ENCODE results near the gene NFATC1.

The NFATC1 gene

DNA sequence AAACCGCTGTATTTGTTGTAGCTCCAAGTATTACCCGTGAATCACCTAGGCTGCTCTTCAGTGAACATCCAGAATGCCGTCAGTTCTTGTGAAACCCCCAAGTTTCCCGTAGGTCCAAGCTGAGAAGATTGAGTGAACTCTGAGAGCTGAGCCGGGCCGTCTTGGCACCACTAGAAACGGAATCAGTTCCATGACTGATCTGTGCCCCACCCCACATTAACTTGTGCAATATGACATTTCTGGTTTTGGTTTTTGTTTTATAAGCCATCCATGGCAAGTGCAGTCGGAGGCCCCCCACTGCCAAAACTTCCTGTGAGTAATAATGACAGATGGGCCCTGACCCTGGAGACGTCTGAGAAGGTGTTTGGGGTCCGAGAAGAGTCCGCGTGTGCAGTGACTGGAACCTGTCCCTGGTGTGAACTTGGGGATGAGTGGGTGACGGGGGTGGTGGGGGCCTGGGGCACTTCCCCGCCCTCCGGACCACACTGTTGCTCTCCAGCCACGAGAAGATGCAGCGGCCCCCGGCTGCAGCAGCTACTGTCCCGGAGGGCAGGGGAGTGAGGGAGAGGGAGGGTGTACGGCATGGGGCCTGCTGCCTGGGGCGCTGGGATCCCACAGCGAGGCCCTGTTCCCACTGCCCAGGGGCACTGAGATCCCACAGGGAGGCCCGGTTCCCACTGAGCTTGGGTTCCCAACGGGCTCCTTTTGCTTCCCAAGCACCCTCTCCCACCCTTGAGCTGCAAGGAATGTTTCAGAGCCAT, 26.5 kb downstream of the NFATC1 start:
- no peak for DNase-seq (ENCODE audit: low read depth in 1 of 2, low spot score in 1 of 2)

DNA sequence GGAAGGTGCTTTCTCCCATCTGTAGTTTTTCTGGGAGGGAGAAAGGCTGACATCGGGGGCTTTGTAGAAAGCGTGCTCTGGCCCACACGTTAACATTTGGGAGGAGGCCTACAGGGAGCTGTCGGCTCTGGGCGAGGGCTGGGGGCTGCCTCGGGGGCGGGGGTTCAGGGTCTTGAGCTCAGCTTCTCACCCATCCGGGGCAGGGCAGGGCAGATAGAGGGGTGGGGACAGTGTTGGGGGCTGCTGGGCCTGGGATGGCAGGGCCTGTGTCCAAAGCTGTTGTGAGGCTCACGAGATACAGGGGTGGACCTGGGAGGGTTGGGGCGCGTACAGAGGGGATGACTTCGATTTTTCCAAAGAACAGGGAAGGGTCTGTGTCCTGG, 27.0 kb downstream of the NFATC1 start:
- no peak for DNase-seq (ENCODE audit: low read depth in 1 of 2, low spot score in 1 of 2)

DNA sequence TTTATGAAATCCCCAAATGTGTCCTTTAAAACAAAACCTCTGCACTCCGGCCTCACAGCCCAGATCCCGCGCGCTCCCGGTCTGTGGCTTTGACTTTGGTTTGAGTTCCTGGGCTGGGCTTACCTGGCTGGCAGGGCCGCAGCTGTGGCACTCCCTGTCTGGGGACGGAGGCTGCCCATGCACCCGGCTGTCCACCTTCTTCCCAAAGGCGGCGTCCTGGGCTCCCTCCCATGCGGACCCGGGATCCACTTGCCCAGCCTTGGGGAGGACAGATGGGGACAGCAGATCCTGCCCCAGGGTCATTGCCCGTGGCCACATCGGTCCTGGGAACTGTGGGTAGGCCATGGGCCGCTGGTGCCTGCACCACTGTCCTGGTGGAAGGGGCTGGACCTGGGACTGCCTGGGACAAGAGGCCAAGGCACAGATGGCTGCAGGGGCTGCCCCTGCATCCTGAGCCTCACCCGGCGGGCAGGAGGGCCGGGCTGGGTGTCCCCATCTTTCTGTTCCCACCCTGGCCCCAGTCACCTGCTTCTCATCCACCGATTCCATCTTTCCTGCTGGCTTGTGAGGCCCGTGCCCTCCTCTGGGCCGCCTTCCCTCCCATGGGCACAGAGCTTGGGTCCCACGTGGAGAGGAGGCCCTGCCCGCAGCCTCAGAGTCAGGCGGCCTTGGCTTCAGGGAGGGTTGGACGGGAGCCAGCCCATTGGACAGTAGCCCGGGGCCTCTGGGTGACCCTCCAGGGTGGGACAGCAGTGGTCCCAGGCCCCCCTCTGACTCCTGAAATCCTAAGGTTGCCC, 27.7 kb downstream of the NFATC1 start:
- DNase-seq (ENCODE audit: low read depth in 1 of 2, low spot score in 1 of 2) = no peak

DNA sequence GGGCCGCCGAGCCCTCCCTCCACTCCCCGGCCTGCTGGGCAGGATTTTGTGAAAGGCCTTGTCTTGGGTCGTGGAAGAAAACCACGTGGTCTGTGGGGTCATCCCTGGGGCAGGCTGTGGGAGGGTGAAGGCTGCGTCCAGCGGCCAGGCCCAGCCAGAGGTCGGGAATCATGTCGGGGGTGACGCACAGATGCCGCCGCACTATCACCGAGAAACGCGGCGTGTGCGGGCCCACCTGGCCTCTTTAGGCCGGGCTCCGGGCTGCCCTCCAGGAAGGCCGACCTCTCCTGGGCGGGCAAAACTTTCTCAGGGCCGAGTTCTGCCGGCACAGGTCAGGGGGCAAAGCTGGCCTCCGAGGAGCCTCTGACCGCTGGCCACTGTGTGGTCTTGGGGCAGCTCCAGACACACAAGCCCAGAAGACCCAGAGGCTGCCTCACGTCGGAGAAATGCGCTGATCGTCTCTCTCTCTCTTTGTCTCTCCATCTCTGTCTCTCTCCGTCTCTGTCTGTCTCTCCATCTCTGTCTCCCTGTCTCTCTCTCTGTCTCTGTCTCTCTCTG, 28.4 kb downstream of the NFATC1 start:
- no peak for DNase-seq (ENCODE audit: low read depth in 1 of 2, low spot score in 1 of 2)

DNA sequence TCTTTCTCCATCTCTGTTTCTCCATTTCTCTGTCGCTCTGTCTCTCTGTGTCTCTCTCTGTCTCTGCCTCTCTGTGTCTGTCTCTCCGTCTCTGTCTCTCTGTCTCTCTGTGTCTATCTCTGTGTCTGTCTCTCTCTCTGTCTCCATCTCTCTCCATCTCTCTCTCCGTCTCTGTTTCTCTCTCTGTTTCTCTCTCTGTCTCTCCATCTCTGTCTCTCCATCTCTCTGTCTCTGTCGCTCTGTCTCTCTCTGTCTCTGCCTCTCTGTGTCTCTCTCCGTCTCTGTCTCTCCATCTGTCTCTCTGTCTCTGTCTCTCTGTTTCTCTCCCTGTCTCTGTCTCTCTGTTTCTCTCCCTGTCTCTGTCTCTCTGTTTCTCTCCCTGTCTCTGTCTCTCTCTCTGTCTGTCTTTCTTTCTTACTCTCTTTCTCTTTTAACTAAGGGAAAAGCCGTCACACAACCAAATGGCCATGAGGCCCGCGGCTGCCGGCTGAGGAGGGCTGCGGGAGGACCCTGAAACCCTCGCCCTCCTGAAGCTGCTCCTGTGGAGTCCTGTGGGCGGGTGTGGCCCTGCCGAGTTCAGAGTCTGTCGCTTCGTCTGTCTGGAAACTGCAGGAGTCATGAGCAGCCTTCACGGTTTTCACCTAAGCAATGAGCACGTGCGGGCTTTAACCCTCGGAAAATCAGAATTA, 29.3 kb downstream of the NFATC1 start:
- DNase-seq (ENCODE audit: low read depth in 1 of 2, low spot score in 1 of 2) = no peak

DNA sequence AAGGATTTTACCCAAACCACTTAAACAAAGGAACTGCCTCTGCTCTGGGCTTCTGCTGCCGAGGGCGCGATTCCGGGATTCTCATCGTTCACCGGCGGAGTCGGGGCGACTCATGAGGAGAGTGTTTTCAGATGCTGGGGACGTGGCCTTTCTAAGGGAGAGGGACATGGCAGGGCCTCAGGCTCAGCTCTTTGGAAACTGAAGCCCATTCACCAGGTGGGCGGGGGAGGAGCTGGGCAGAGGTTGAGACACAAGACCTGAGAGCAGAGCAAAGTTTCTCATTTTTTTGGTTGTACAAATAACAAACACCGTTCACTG, 29.8 kb downstream of the NFATC1 start:
- DNase-seq (ENCODE audit: low read depth in 1 of 2, low spot score in 1 of 2) = no peak

DNA sequence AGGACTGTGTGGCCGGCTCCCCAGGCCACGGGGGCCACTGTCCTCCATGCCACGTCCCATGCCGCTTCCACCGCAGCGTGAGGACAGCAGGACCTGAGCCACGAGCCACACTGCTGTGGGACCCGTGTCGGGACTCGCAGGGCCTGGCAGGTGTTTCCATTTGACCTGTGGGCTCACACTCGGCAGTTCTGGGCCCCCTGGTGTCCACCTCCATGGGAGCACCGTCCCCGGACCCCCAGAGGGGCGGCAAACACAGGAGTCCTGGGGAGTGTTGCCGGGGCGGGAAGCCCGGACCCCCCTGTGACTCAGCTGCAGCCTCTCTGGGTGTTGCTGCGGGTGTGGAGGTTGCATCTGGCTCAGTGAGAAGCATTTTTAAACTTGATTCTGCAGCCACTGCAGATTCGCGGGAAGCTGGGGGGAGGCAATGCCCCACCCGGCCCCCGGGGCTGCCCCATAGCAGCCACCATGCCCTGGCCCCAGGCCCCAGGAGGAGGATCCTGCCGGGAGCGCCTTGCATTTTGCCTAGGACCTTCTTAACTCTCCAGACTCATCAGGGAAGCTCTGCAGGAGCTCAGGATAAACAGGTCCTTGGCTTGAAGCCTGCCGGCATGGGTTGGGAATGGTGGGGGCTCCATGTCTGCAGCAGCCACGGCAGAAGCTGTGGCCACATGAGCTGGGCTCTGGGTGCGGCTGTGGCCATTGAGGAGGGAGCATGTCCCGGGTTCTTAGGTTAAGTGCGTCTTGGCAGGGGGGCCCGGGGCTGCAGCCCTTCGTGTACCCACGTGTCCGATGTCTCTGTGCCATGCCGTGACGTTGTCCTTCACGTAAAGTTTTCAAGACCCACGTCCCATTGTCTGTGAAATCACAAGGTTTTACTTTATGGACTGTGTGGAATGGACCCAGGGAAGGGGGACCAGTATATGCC, 30.9 kb downstream of the NFATC1 start:
- DNase-seq (ENCODE audit: low read depth in 1 of 2, low spot score in 1 of 2) = no peak

DNA sequence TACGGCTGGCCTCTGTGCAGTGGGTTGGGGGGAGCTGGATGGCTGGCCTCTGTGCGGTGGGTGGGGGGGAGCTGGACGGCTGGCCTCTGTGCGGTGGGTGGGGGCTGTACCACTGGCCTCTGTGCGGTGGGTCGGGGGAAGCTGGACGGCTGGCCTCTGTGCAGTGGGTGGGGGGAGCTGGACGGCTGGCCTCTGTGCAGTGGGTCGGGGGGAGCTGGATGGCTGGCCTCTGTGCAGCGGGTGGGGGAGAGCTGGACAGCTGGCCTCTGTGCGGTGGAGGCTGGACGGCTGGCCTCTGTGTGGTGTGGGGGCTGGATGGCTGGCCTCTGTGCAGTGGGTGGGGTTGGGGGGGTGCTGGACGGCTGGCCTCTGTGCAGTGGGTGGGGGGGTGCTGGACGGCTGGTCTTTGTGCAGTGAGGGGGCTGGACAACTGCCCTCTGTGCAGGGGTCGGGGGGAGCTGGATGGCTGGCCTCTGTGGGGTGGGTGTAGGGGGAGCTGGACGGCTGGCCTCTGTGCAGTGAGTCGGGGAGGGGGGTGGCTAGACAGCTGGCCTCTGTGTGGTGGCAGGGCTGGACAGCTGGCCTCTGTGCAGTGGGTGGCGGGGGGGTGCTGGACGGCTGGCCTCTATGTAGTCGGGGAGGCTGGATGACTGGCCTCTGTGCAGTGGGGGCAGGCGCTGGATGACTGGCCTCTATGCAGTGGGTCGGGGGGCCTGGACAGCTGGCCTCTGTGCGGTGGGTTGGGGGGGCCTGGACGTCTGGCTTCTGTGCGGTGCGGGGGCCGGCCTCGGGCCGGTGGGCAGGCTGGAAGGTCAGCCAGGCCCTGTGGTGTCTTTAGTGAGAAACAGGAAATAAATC, 31.9 kb downstream of the NFATC1 start:
- no peak for DNase-seq (ENCODE audit: low read depth in 1 of 2, low spot score in 1 of 2)

DNA sequence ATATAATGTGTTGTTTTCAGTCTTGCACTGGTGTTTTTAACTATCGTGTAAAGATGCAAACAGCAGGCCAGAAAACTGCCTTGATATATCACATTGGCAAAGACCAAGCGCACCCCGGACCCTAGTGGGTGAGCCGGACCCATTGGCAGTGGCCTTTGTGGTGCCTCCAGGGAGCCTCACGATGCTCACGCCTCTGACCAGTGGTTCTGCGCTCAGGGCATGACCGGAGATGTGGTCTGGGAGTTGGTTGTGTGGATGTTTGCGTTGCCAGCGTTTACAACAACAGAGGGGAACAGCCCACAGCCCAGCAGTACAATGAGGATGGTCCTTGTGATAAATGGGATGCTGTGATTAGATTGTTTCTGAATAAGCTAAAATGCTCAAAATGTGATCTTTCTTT, 32.6 kb downstream of the NFATC1 start:
- no peak for DNase-seq (ENCODE audit: low read depth in 1 of 2, low spot score in 1 of 2)

DNA sequence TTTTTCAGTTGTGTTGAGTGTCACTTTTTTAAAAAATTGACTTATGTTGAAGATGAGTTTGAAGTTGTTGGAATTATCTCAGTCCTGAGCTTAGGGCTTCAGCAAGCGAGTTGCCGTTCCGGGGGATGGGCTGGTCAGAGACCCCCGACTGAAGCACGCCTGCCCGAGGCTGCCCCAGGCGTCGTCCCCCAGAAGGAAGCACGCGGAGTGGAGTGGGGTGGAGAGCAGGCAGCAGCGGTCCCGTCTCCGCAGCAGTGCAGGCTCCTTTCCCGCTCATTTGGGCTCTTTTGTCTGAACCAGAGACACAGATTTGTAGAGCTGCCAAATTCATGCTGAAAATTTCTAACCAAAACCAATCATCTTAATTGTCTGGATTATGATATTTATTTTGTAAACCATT, 33.7 kb downstream of the NFATC1 start:
- no peak for DNase-seq (ENCODE audit: low read depth in 1 of 2, low spot score in 1 of 2)

DNA sequence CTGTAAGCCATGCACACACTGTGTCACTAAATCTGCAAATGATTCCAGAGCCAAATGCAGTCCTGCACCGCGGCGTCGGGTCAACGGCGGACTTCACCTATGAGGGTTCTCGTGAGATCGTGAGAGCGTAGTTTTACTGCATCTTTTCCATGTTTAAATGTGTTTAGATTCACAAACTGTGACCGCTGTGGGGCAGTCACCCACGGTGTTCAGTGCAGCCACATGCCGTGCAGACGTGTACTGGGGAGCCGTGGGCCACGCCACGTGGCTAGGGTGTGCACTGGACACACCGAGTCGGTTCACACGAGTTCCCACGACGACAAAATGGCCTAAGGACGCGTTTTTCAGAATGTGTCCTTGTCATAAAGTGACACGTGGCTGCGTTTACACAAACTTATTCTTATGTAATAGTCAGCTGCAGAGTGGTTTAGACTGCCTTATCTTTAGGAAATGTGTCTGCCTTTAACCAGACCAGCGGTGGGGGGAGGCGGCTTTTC, 34.1 kb downstream of the NFATC1 start:
- no peak for DNase-seq (ENCODE audit: low read depth in 1 of 2, low spot score in 1 of 2)

DNA sequence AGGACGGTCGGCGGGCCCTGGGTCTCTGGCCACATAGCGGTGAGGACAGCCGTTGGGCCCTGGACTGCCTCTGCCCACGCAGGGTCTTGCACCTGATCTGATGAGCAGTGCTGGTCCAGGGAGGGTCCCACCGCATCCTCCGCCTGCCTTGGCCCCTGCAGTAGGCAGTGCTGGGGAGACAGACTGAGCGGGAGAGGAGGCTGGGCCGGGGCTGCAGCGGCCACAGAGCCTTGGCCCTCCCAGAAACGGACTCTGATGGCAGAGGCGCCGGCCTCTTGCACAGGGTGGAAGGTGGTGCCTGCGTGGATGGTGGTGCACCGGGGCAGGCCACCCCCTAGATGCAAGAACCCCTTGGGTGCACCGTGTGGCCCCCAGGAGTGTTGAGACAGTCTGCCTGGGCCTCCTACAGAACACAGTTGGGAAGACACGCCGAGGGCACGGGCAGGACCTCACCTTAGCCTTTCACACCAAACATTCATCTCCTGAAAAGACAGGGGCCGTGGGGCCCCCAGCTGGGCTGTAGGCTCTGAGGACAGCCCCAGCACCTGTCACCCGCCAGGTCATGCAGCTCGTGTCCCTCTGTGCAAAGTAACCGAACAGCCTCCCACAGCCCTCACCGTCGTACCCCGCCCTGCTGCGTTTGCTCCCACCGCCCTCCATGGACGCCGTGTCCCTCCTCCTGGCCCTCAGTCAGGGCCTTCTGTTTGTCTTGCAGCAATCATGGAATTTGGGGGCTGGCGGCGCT, 36.8 kb downstream of the NFATC1 start:
- DNase-seq (ENCODE audit: low read depth in 1 of 2, low spot score in 1 of 2) = no peak

DNA sequence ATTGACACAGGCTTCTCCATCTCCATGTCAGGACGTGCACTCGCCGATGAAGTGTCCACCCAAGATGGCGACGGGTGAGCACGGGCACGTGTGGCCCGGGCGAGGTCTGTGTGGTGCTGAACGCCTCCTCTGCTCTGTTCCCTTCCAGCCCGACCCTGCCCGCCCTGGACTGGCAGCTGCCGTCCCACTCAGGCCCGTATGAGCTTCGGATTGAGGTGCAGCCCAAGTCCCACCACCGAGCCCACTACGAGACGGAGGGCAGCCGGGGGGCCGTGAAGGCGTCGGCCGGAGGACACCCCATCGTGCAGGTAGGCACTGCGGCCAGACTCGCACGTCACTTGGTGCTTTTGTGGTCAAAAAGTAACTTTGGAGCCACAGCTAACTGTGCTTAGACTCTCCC, 37.7 kb downstream of the NFATC1 start:
- DNase-seq (ENCODE audit: low read depth in 1 of 2, low spot score in 1 of 2) = no peak

DNA sequence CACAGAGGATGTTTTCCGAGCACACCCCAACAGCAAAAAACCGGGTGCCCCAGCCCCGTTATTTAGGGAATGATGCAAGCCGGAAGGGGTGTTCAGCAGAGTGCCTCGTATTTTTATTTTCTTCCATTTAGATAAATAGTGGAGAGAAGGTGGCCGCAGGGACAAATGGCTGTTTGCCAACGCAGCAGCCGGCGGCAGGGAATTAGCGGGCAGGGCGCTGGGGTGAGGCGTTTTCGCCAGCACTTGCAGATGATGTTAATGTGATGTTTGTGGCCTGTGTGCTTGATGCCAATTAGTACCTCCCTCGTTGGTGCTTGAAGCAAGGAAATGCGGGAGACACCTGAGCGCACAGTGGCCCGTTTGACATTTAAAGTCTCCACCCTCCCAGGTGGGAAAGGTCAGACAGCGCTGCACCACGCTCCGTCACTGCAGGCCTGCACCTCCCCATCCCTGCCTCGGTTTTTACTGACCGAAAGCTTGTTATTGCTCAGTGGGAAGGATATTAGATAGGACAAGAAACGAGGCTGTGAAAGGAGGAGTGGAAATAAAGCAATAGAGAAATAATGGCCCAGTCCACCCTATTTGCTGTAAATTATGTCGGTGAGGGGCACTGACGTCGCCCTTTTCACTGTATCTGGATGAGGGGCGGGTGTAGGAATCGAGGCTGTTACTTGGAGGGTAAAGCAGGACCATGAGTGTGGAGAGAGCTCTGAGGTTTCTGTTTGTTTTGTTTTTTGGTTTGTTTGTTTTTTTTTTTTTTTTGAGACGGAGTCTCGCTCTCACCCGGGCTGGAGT, 39.1 kb downstream of the NFATC1 start:
- no peak for DNase-seq (ENCODE audit: low read depth in 1 of 2, low spot score in 1 of 2)

DNA sequence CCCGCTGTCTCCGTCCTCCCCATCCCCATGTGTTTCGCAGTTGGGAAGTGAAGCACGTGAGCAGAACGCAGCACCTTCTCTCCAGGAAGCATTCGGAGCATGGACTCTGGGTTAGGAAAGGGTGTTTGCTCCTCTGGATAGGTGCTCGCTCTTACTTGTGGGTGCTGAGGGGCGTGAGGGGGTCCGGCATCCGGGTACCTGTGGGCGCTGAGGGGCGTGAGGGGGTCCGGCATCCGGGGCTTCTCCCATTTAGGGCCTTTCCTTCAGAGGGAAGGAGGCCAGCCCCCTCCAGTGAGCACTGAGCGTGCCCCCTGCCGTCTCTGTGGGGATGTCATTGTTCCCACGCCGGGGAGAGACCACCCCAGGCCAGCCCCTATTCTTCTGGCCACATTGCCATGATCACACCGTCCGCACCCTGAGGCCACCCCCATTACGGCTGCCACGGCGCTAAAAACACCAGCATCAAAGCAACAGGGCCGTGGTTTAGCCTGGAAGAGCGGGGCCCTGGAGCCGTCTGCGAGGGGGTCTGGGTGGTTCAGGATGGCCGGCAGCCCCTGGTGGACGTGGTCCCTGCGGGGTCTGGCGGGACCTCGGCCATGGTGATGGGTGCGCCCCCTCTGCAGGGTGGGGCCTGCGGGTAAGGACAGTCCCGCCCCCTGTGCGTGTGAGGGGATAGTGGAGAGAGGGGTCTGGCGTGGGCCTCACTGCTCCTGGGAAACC, 41.0 kb downstream of the NFATC1 start:
- no peak for DNase-seq (ENCODE audit: low read depth in 1 of 2, low spot score in 1 of 2)

DNA sequence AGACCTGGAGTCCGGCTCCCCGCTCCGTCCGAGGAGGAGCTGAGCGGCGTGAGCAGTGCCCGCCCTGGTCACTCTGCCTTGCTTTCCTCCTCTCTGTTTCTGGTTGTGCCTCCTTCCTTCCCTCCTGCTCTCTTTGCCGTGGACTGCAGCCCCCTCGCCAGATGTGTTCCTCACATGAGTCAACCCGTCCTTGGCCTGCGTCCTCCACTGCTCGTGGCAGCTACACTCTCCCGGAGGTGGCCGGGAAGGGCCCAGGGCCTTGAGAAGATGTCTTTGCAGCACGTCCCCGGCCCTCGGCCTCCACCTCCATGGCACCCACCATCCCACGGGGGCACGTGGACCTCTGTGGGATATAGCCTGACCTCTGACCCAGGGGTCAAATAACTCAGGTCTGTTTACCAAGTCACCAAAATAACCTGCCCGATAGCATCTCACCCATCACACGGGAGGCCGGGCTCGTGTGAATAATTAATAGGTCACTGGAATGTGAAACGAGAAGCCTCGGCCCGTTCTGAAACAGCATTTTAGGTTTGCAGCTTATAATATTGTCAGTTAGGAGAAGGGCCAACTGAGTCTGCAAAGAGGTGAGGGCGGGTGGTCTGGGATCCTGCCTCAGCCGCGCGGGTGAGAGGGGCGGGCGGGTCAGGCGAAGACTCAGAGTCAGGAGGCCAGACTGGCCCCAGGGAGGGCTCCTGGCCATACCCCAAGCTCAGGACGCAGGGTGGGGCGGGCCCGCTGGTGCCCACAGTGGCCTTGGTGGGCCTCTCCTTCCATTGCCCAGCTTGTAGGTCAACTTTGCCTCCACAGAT, 42.6 kb downstream of the NFATC1 start:
- DNase-seq (ENCODE audit: low read depth in 1 of 2, low spot score in 1 of 2) = no peak

Measured in stimulated activated CD4-positive, alpha-beta T cell treated with anti-CD3 and anti-CD28 coated beads, Interleukin-15, amount 100 ng/mL, for 1 hour (primary cell).